HG02981 (cell line): ENCODE data around the gene RNU1-4.
"Not testable (repeated sequence)": the region's sequence is repeated elsewhere in the genome, so short reads cannot be mapped to it uniquely, and the experiment has no call there.

Source experiments
- ATAC-seq: cut with Tn5 transposase; IDR thresholded peaks from one replicate; pipeline ENCODE4 v1.9.1; 2021; ENCODE audit warnings: mild to moderate bottlenecking, moderate library complexity; ENCODE audit not compliant: unreplicated experiment

Gene RNU1-4

GRCh38 chr1:16725439-16726245 lies 14.7 kb upstream of the RNU1-4 start:
- ATAC-seq, result not testable (repeated sequence)

GRCh38 chr1:16727190-16728111 lies 12.9 kb upstream of the RNU1-4 start:
- no peak for ATAC-seq

- ATAC-seq, result not testable (repeated sequence)
These were observed 11.9 kb upstream of the RNU1-4 start for GRCh38 chr1:16728243-16728949.

- not testable (repeated sequence) for ATAC-seq
These were observed 7.9 kb upstream of the RNU1-4 start for GRCh38 chr1:16732254-16732896.

GRCh38 chr1:16741230-16741629 lies 914 bp downstream of the RNU1-4 start:
- not testable (repeated sequence) for ATAC-seq

GRCh38 chr1:16747660-16748059 lies 7.3 kb downstream of the RNU1-4 start:
- ATAC-seq, result not testable (repeated sequence)

- ATAC-seq, result not testable (repeated sequence)
These were observed 8.4 kb downstream of the RNU1-4 start for GRCh38 chr1:16748710-16749109.

GRCh38 chr1:16749910-16750888 lies 9.9 kb downstream of the RNU1-4 start:
- not testable (repeated sequence) for ATAC-seq

GRCh38 chr1:16752770-16753169 lies 12.5 kb downstream of the RNU1-4 start:
- ATAC-seq, result not testable (repeated sequence)

- not testable (repeated sequence) for ATAC-seq
These were observed 15.1 kb downstream of the RNU1-4 start for GRCh38 chr1:16755385-16755784.

GRCh38 chr1:16755932-16756331 lies 15.6 kb downstream of the RNU1-4 start:
- not testable (repeated sequence) for ATAC-seq

- ATAC-seq, result not testable (repeated sequence)
These were observed 17.3 kb downstream of the RNU1-4 start for GRCh38 chr1:16757574-16757973.

- not testable (repeated sequence) for ATAC-seq
These were observed 17.7 kb downstream of the RNU1-4 start for GRCh38 chr1:16758060-16758459.

- not testable (repeated sequence) for ATAC-seq
These were observed 18.8 kb downstream of the RNU1-4 start for GRCh38 chr1:16759041-16759493.

GRCh38 chr1:16759650-16760455 lies 19.5 kb downstream of the RNU1-4 start:
- ATAC-seq, result not testable (repeated sequence)

- ATAC-seq, result not testable (repeated sequence)
These were observed 20.1 kb downstream of the RNU1-4 start for GRCh38 chr1:16760456-16760765.

- not testable (repeated sequence) for ATAC-seq
These were observed 20.5 kb downstream of the RNU1-4 start for GRCh38 chr1:16760801-16761200.

- ATAC-seq, result not testable (repeated sequence)
These were observed 24.0 kb downstream of the RNU1-4 start for GRCh38 chr1:16764248-16764819.
